AG08396 (cell line): Measurements from ENCODE around the gene GREM2.

Experiments
- DNase-seq: peaks from one replicate; pipeline ENCODE4 v3.0.0; 2012; ENCODE audit warnings: low spot score, mixed read lengths

GREM2 gene

DNA sequence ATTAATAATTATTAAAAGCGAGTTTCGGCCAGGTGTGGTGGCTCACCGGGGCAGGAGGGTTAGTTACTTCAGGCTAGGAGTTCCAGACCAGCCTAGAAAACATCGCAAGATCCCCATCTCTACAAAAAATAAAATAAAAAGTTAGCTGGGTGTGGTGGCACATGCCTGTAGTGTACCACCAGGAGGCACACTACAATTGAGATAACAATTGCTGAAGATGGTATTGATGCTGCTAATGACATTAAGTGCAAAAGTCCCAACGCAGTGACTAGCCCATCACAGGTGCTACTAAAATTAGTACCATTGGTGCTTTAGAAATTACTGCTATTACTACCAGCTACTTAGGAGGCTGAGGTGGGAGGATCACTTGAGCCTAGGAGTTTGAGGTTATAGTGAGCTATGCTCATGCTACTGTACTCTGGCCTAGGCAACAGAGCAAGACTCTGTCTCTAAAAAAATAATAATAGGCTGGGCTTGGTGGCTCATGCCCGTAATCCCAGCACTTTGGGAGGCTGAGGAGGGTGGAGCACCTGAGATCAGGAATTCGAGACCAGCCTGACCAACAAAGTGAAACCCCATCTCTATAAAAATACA, 156.6 kb downstream of the GREM2 start:
- no peak for DNase-seq

DNA sequence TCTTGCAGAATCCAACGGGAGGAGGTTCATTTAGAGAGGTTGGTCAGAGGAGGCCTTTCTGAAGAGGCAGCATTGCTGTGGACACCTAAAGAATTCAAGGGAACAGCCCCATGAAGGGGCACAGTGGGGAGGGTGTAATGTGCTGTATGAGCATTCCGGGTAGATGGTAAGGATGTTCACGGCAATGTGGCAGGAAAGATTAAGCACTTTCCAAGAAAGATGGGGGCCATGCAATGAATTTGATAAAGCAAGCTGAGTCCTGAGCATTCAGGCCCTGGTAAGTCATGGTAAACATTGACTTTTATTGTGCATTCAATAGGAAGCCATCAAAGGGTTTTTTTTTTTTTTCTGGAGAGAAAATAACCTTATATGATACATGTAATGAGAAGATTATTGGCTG, 166.6 kb downstream of the GREM2 start:
- DNase-seq, result no peak

GRCh38 chr1:240441669-240442068, 170.3 kb downstream of the GREM2 start:
- DNase-seq, result no peak
